Ishikawa (cell line): ENCODE measurements around the gene FASN.

ENCODE experiments used
- CREB1 ChIP-seq: IDR thresholded peaks from 2 replicates; pipeline ENCODE4 v1.6.1; 2012; ENCODE audit warnings: low read depth
- EGR1 ChIP-seq: IDR thresholded peaks from 2 replicates; pipeline ENCODE4 v1.6.1; 2012
- EP300 ChIP-seq: IDR thresholded peaks from 2 replicates; pipeline ENCODE4 v1.6.1; 2012; ENCODE audit warnings: borderline replicate concordance
- FOXM1 ChIP-seq: IDR thresholded peaks from 2 replicates; pipeline ENCODE4 v1.6.1; 2012; ENCODE audit warnings: low read depth, borderline replicate concordance
- NFIC ChIP-seq: IDR thresholded peaks from 2 replicates; pipeline ENCODE4 v1.6.1; 2012
- RAD21 ChIP-seq: IDR thresholded peaks from 2 replicates; pipeline ENCODE4 v1.6.1; 2012; ENCODE audit warnings: low read depth
- REST ChIP-seq: IDR thresholded peaks from 2 replicates; pipeline ENCODE4 v1.6.1; 2012; ENCODE audit warnings: low read depth, mild to moderate bottlenecking
- TAF1 ChIP-seq: IDR thresholded peaks from 2 replicates; pipeline ENCODE4 v1.6.1; 2012; ENCODE audit warnings: low read depth, mild to moderate bottlenecking
- TEAD4 ChIP-seq: IDR thresholded peaks from 2 replicates; pipeline ENCODE4 v1.6.1; 2012
- USF1 ChIP-seq: IDR thresholded peaks from 2 replicates; pipeline ENCODE4 v1.6.1; 2012
- YY1 ChIP-seq: IDR thresholded peaks from 2 replicates; pipeline ENCODE4 v1.6.1; 2012; ENCODE audit warnings: low read depth
- ZBTB7A ChIP-seq: IDR thresholded peaks from 2 replicates; pipeline ENCODE4 v1.6.1; 2012; ENCODE audit warnings: low read depth

- TF ChIP-seq TEAD4, result no peak
- TF ChIP-seq EP300, result no peak
- no peak for TF ChIP-seq CREB1
- no peak for TF ChIP-seq FOXM1
- TF ChIP-seq YY1, result no peak
- no peak for TF ChIP-seq EGR1
- no peak for TF ChIP-seq USF1
- TF ChIP-seq REST, result no peak
- no peak for TF ChIP-seq RAD21
- TF ChIP-seq TAF1, result no peak
- TF ChIP-seq NFIC, result no peak
- TF ChIP-seq ZBTB7A, result no peak
Measured at GRCh38 chr17:82043507-82043906, 54.5 kb downstream of the FASN start.
